Calu3 (cell line): ENCODE data around the gene CDKL2. TPM values are rescaled to one million over a fixed set of nuclear protein-coding genes. Genes with fewer than 3 reads are reported as not detected.

Experiments
- BruUV-seq: library from RNA; stranded (reverse); fragments of 400-500 nt; replicated peaks from 2 replicates; lab custom pipeline; 2021; lab: Mats Ljungman, UMichigan
- CTCF ChIA-PET: fragments of 300-600 bp; sonication (Branson Sonifier 250); formaldehyde crosslinking; loops from one replicate; lab custom pipeline; 2022; ENCODE audit warnings: antibody characterized with exemption; lab: Charles Lee
- DNase-seq: peaks from one replicate; pipeline ENCODE4 v3.0.0; 2022
- H3K27ac Mint-ChIP-seq: one replicate; pipeline ENCODE4 v1.8.0; 2022; ENCODE audit warnings: mixed read lengths; ENCODE audit not compliant: unreplicated experiment
- H3K27me3 Mint-ChIP-seq: one replicate; pipeline ENCODE4 v1.8.0; 2022; ENCODE audit warnings: mixed read lengths; ENCODE audit not compliant: unreplicated experiment
- H3K36me3 Mint-ChIP-seq: one replicate; pipeline ENCODE4 v1.8.0; 2022; ENCODE audit warnings: mild to moderate bottlenecking, moderate library complexity, mixed read lengths; ENCODE audit not compliant: insufficient read depth, unreplicated experiment
- H3K4me1 Mint-ChIP-seq: one replicate; pipeline ENCODE4 v1.8.0; 2022; ENCODE audit warnings: mild to moderate bottlenecking, low read depth, mixed read lengths; ENCODE audit not compliant: unreplicated experiment
- H3K4me3 Mint-ChIP-seq: one replicate; pipeline ENCODE4 v1.8.0; 2022; ENCODE audit warnings: mild to moderate bottlenecking, low read depth, moderate library complexity, mixed read lengths; ENCODE audit not compliant: unreplicated experiment
- H3K9me3 Mint-ChIP-seq: one replicate; pipeline ENCODE4 v1.8.0; 2022; ENCODE audit warnings: low read depth, mixed read lengths; ENCODE audit not compliant: unreplicated experiment
- CTCF ChIP-seq: fragments of 200-600 bp; IDR thresholded peaks from one replicate; pipeline ENCODE4 v1.8.0; 2022; ENCODE audit warnings: antibody characterized with exemption; ENCODE audit not compliant: unreplicated experiment
- intact Hi-C: fragments of 100-400 bp; cut with micrococcal nuclease; formaldehyde crosslinking; loops from one replicate; pipeline ENCODE4 v1.10.0; 2022; ENCODE audit not compliant: unreplicated experiment
- total RNA-seq: library from RNA; stranded (reverse); gene quantifications from 2 replicates; pipeline ENCODE4 v1.2.3, GENCODE V29; 2022

Gene CDKL2
- total RNA-seq, 1 experiment from 2014 or later: 2.7 TPM

GRCh38 chr4:75599647-75600046 lies 30.7 kb downstream of the CDKL2 start:
- TF ChIP-seq CTCF: no peak
- no peak for DNase-seq
- intact Hi-C loops: no loop called here
- Mint-ChIP-seq H3K4me1 (no peaks in the 10 kb centered on the region), H3K27ac (no peak overlapping the region), H3K4me3 (no peak overlapping the region), H3K27me3 (no peaks in the 10 kb centered on the region), H3K9me3 (no peaks in the 10 kb centered on the region), H3K36me3 (no peaks in the 10 kb centered on the region)
- CTCF ChIA-PET: no interaction called here
- no TSS peak for BruUV-seq

GRCh38 chr4:75598390-75598789 lies 31.9 kb downstream of the CDKL2 start:
- intact Hi-C loops: no loop called here
- Mint-ChIP-seq H3K36me3 (no peaks in the 10 kb centered on the region), H3K27ac (no peak overlapping the region), H3K9me3 (no peaks in the 10 kb centered on the region), H3K4me3 (no peak overlapping the region), H3K27me3 (no peaks in the 10 kb centered on the region), H3K4me1 (no peaks in the 10 kb centered on the region)
- DNase-seq: no peak
- CTCF ChIA-PET: no interaction called here
- BruUV-seq: no TSS peak
- TF ChIP-seq CTCF: no peak

DNA sequence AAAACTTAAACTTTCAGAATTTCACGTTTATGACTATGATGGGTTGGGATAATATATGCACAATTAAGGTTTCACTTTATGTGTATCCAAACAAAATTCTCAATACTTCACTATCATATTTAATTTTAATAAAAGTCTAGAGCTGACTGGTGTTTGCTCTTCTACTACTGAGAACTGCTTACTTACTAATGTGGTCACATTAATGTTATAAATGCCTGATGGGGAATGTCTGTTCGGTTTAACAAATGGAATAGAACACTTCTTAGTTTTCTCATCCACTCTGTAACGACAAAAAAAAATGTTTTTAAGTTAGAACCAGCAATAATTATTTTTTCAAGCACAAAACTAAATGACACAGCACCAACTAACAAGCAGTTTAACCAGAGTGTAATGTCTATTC lies 34.3 kb downstream of the CDKL2 start:
- Mint-ChIP-seq H3K27me3 (no peaks in the 10 kb centered on the region), H3K36me3 (no peaks in the 10 kb centered on the region), H3K4me1 (no peaks in the 10 kb centered on the region), H3K27ac (no peak overlapping the region), H3K9me3 (no peaks in the 10 kb centered on the region), H3K4me3 (no peak overlapping the region)
- BruUV-seq: no TSS peak
- no peak for TF ChIP-seq CTCF
- no peak for DNase-seq
- CTCF ChIA-PET: interaction anchor here (0.7 kb wide), 1 partner anchor 352 kb away, joined by 4 read pairs; no protein-coding TSS in a partner anchor
- intact Hi-C loops: no loop called here

GRCh38 chr4:75593393-75593792 lies 36.9 kb downstream of the CDKL2 start:
- no peaks in the 10 kb centered on the region for H3K36me3 Mint-ChIP-seq
- no peak for TF ChIP-seq CTCF
- CTCF ChIA-PET: no interaction called here
- no peaks in the 10 kb centered on the region for H3K27me3 Mint-ChIP-seq
- no peaks in the 10 kb centered on the region for H3K4me1 Mint-ChIP-seq
- no peak overlapping the region for H3K27ac Mint-ChIP-seq
- no peak overlapping the region for H3K4me3 Mint-ChIP-seq
- no peaks in the 10 kb centered on the region for H3K9me3 Mint-ChIP-seq
- intact Hi-C loops: no loop called here
- no TSS peak for BruUV-seq
- no peak for DNase-seq
